Muscle layer of duodenum (tissue), 2 donors: ENCODE data around the gene MYCBP2.

Experiments
- H3K27ac ChIP-seq: one replicate; pipeline ENCODE4 v1.7.0; 2013; ENCODE audit warnings: mild to moderate bottlenecking, low read length
- H3K27me3 ChIP-seq: one replicate; pipeline ENCODE4 v1.7.0; 2013; ENCODE audit warnings: low read depth, mild to moderate bottlenecking, control low read depth, low read length
- H3K36me3 ChIP-seq, 2 donors: one replicate each; pipeline ENCODE4 v1.7.0; 2013; ENCODE audit warnings: low read length in 2 of 2, control low read depth in 1 of 2, mild to moderate bottlenecking in 1 of 2; ENCODE audit not compliant: insufficient read depth in 2 of 2, control insufficient read depth in 1 of 2
- H3K4me1 ChIP-seq, 2 donors: one replicate each; pipeline ENCODE4 v1.7.0; 2013; ENCODE audit warnings: low read length in 2 of 2, mild to moderate bottlenecking in 2 of 2, control low read depth in 1 of 2, moderate library complexity in 1 of 2; ENCODE audit not compliant: insufficient read depth in 2 of 2, control insufficient read depth in 1 of 2
- H3K4me3 ChIP-seq, 2 donors: one replicate each; pipeline ENCODE4 v1.7.0; 2013; ENCODE audit warnings: low read length in 2 of 2, low read depth in 1 of 2, mild to moderate bottlenecking in 1 of 2
- H3K9me3 ChIP-seq, 2 donors: one replicate each; pipeline ENCODE4 v1.7.0; 2013; ENCODE audit warnings: low read length in 2 of 2, control low read depth in 1 of 2, mild to moderate bottlenecking in 1 of 2; ENCODE audit not compliant: control insufficient read depth in 1 of 2
- donor health status: healthy.

The MYCBP2 gene

DNA sequence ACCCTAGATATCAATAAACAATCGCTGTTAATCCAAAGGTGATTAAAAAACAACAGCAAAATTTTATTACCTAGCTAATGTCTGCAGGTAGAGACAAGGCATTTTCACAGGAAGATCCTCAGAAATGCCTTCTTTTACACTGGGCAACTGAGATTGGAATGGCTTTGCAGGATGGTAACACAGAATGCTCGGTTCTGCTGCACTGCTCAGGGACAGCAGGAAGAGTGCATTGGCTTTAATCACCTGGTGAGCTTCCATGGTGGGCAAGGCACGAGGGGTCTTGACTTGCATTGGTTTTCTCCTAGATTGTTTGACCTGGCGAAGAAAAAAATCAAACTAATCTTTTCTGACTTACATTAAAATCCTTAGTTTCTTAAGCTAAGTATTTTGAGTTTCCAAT lies 231.6 kb downstream of the MYCBP2 start:
- H3K36me3 ChIP-seq: peaks cover 34 to 56% of the 10 kb centered on the region in 2 donors
- H3K27ac ChIP-seq: no peak overlapping the region
- no peaks in the 10 kb centered on the region for H3K27me3 ChIP-seq
- H3K4me1 ChIP-seq: no peaks in the 10 kb centered on the region
- H3K9me3 ChIP-seq: no peaks in the 10 kb centered on the region
- no peak overlapping the region for H3K4me3 ChIP-seq

- no peaks in the 10 kb centered on the region for H3K4me1 ChIP-seq
- no peaks in the 10 kb centered on the region for H3K9me3 ChIP-seq
- no peak overlapping the region for H3K4me3 ChIP-seq
- H3K27ac ChIP-seq: no peak overlapping the region
- peaks cover 38 to 56% of the 10 kb centered on the region in 2 donors for H3K36me3 ChIP-seq
- H3K27me3 ChIP-seq: no peaks in the 10 kb centered on the region
These were observed 232.1 kb downstream of the MYCBP2 start for GRCh38 chr13:77094773-77095172.

GRCh38 chr13:77093735-77094134 lies 233.2 kb downstream of the MYCBP2 start:
- H3K36me3 ChIP-seq: peaks cover 38 to 51% of the 10 kb centered on the region in 2 donors
- H3K27me3 ChIP-seq: no peaks in the 10 kb centered on the region
- H3K27ac ChIP-seq: no peak overlapping the region
- no peaks in the 10 kb centered on the region for H3K4me1 ChIP-seq
- no peak overlapping the region for H3K4me3 ChIP-seq
- H3K9me3 ChIP-seq: no peaks in the 10 kb centered on the region

DNA sequence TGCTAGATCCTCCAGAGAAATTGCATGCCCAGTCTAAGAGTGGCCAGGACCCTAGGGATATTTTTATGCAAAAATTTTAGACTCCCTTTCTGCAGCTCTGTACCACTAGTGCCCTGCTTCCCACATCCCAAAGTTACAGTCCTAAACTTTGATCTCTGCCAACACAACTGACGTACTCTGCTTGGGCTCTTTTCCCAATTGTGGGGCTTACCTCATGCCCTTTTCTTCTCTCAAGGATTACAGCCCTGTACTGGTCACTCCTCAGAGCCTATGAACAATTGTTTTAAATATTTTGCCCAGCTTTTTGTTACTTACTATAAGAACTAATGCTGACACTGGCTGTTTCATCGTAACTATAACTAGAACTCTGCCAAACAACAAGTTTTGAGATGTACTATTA lies 242.1 kb downstream of the MYCBP2 start:
- Histone ChIP-seq H3K9me3 (no peaks in the 10 kb centered on the region), H3K36me3 (peaks cover 51 to 57% of the 10 kb centered on the region in 2 donors), H3K4me1 (no peaks in the 10 kb centered on the region), H3K27me3 (no peaks in the 10 kb centered on the region), H3K27ac (no peak overlapping the region), H3K4me3 (no peak overlapping the region)

GRCh38 chr13:77079902-77080413 lies 246.9 kb downstream of the MYCBP2 start:
- Histone ChIP-seq H3K36me3 (peaks cover 66 to 73% of the 10 kb centered on the region in 2 donors), H3K27me3 (no peaks in the 10 kb centered on the region), H3K9me3 (no peaks in the 10 kb centered on the region), H3K27ac (no peak overlapping the region), H3K4me3 (no peak overlapping the region), H3K4me1 (no peaks in the 10 kb centered on the region)

GRCh38 chr13:77067519-77067918 lies 259.4 kb downstream of the MYCBP2 start:
- Histone ChIP-seq H3K4me3 (no peak overlapping the region), H3K27me3 (no peaks in the 10 kb centered on the region), H3K4me1 (no peaks in the 10 kb centered on the region), H3K9me3 (no peaks in the 10 kb centered on the region), H3K36me3 (peaks cover 35 to 57% of the 10 kb centered on the region in 2 donors), H3K27ac (no peak overlapping the region)

GRCh38 chr13:77065461-77066147 lies 261.3 kb downstream of the MYCBP2 start:
- H3K27me3 ChIP-seq: no peaks in the 10 kb centered on the region
- no peaks in the 10 kb centered on the region for H3K9me3 ChIP-seq
- no peaks in the 10 kb centered on the region for H3K4me1 ChIP-seq
- no peak overlapping the region for H3K4me3 ChIP-seq
- H3K36me3 ChIP-seq: peaks cover 36 to 62% of the 10 kb centered on the region in 2 donors
- H3K27ac ChIP-seq: no peak overlapping the region

GRCh38 chr13:77062097-77062496 lies 264.8 kb downstream of the MYCBP2 start:
- Histone ChIP-seq H3K36me3 (peaks cover 22 to 51% of the 10 kb centered on the region in 2 donors), H3K27me3 (no peaks in the 10 kb centered on the region), H3K27ac (no peak overlapping the region), H3K9me3 (no peaks in the 10 kb centered on the region), H3K4me3 (no peak overlapping the region), H3K4me1 (no peaks in the 10 kb centered on the region)

- peaks cover 27 to 57% of the 10 kb centered on the region in 2 donors for H3K36me3 ChIP-seq
- H3K4me1 ChIP-seq: no peaks in the 10 kb centered on the region
- no peak overlapping the region for H3K27ac ChIP-seq
- no peaks in the 10 kb centered on the region for H3K9me3 ChIP-seq
- no peak overlapping the region for H3K4me3 ChIP-seq
- H3K27me3 ChIP-seq: no peaks in the 10 kb centered on the region
These were observed 265.5 kb downstream of the MYCBP2 start for GRCh38 chr13:77061362-77061761.

- H3K4me3 ChIP-seq: no peak overlapping the region
- H3K4me1 ChIP-seq: no peaks in the 10 kb centered on the region
- no peak overlapping the region for H3K27ac ChIP-seq
- no peaks in the 10 kb centered on the region for H3K27me3 ChIP-seq
- no peaks in the 10 kb centered on the region for H3K9me3 ChIP-seq
- peaks cover 24 to 46% of the 10 kb centered on the region in 2 donors for H3K36me3 ChIP-seq
These were observed 270.0 kb downstream of the MYCBP2 start for GRCh38 chr13:77056886-77057285.

GRCh38 chr13:77056382-77056781 lies 270.5 kb downstream of the MYCBP2 start:
- H3K27ac ChIP-seq: no peak overlapping the region
- no peaks in the 10 kb centered on the region for H3K4me1 ChIP-seq
- no peaks in the 10 kb centered on the region for H3K9me3 ChIP-seq
- no peak overlapping the region for H3K4me3 ChIP-seq
- peaks cover 24 to 49% of the 10 kb centered on the region in 2 donors for H3K36me3 ChIP-seq
- no peaks in the 10 kb centered on the region for H3K27me3 ChIP-seq

DNA sequence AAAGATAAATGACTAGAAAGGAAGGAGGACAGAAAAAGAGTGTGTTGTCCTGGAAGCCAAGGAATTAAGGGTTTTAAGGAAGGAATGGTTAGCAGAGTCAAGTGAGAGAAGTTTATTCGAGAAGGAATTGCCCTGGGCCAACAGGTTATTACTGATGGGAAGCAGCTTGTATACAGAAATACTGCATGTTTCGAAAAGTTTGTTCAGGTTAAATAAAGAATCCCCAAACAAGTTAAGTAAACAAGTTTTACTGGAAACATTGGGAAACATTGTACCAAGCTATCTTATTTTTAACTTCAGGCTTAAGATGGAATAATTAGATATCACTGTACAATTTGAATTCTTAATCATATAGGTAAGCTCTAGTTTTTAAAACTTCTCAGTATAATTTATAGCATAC lies 271.7 kb downstream of the MYCBP2 start:
- Histone ChIP-seq H3K9me3 (no peaks in the 10 kb centered on the region), H3K27me3 (no peaks in the 10 kb centered on the region), H3K4me1 (no peaks in the 10 kb centered on the region), H3K36me3 (peaks cover 34 to 54% of the 10 kb centered on the region in 2 donors), H3K27ac (no peak overlapping the region), H3K4me3 (no peak overlapping the region)
